Measurements from ENCODE around the gene CRTC1.

Gene CRTC1

GRCh38 chr19:18637673-18638630, 45.5 kb upstream of the CRTC1 start:
- peak overlapping the region; percentile 92 for H3K4me3 ChIP-seq (ENCODE audit: low read depth, low read length)
- TF ChIP-seq CTCF (IDR thresholded peaks at IDR 0.05; ENCODE audit: borderline replicate concordance, insufficient read depth, low read depth, low read length), result no peak

- H3K4me3 ChIP-seq (ENCODE audit: low read depth, low read length), result no peak overlapping the region
- no peak for TF ChIP-seq CTCF (IDR thresholded peaks at IDR 0.05; ENCODE audit: borderline replicate concordance, insufficient read depth, low read depth, low read length)
Observed at GRCh38 chr19:18639706-18640243, 43.7 kb upstream of the CRTC1 start.

- no peak overlapping the region for H3K4me3 ChIP-seq (ENCODE audit: low read depth, low read length)
- TF ChIP-seq CTCF (IDR thresholded peaks at IDR 0.05; ENCODE audit: borderline replicate concordance, insufficient read depth, low read depth, low read length), result no peak
Observed at GRCh38 chr19:18644196-18645034, 39.1 kb upstream of the CRTC1 start.

GRCh38 chr19:18645035-18645511, 38.4 kb upstream of the CRTC1 start:
- H3K4me3 ChIP-seq (ENCODE audit: low read depth, low read length), result no peak overlapping the region
- no peak for TF ChIP-seq CTCF (IDR thresholded peaks at IDR 0.05; ENCODE audit: borderline replicate concordance, insufficient read depth, low read depth, low read length)

- TF ChIP-seq CTCF (IDR thresholded peaks at IDR 0.05; ENCODE audit: borderline replicate concordance, insufficient read depth, low read depth, low read length), result no peak
- no peak overlapping the region for H3K4me3 ChIP-seq (ENCODE audit: low read depth, low read length)
Observed at GRCh38 chr19:18646535-18647370, 36.7 kb upstream of the CRTC1 start.

GRCh38 chr19:18647371-18647767, 36.1 kb upstream of the CRTC1 start:
- no peak for TF ChIP-seq CTCF (IDR thresholded peaks at IDR 0.05; ENCODE audit: borderline replicate concordance, insufficient read depth, low read depth, low read length)
- no peak overlapping the region for H3K4me3 ChIP-seq (ENCODE audit: low read depth, low read length)
